ENCODE data around the gene EIF3L. TPM values are rescaled to one million over a fixed set of nuclear protein-coding genes. Genes with fewer than 3 reads are reported as not detected.

The EIF3L gene
- total and polyA plus RNA-seq, 9 of the 15 experiments (the other 6 are each of a cell fraction or from before 2014, with no cell fraction given) = 257 to 699 (median 368) TPM

- H3K27me3 ChIP-seq (ENCODE audit: control insufficient read depth in 2 of 2, insufficient read depth in 2 of 2, low read length in 2 of 2) = no peaks in the 10 kb centered on the region
- in situ Hi-C loops (cut with MboI) (no loop called here), intact Hi-C loops (cut with micrococcal nuclease) (no loop called here)
- H3K36me3 ChIP-seq (ENCODE audit: control insufficient read depth, insufficient read depth, low read length) = peaks cover 15% of the 10 kb centered on the region; the same call in 1 of the 3 replicates
- no peaks in the 10 kb centered on the region for H3K9me3 ChIP-seq (replicated peaks; ENCODE audit: control insufficient read depth, insufficient read depth, low read depth, low read length)
- ChIA-PET CTCF (ENCODE audit: low intra/inter-chr PET ratio) (no interaction called here), POLR2A (interaction anchor here (0.6 kb wide), 1 partner anchor 14 kb away, joined by 3 read pairs; no protein-coding TSS in a partner anchor)
- H2AFZ ChIP-seq (ENCODE audit: low read depth, low read length) = no peak overlapping the region
- TF ChIP-seq RFX7 (CRISPR knock-in tag; IDR thresholded peaks at IDR 0.05) (no peak), POLR2G (IDR thresholded peaks at IDR 0.05; ENCODE audit: low read depth, low read length) (0 out of 2 replicates have a peak, but pooled peaks have one; percentile 33), KDM5B (IDR thresholded peaks at IDR 0.05; ENCODE audit: insufficient replicate concordance, low read depth, low read length) (no peak), POU5F1 (IDR thresholded peaks at IDR 0.05; ENCODE audit: borderline replicate concordance, low read depth, low read length, partially characterized antibody) (no peak), MBD2 (IDR thresholded peaks at IDR 0.05; ENCODE audit: borderline replicate concordance, low read depth) (no peak), MITF (IDR thresholded peaks at IDR 0.05) (no peak), ZNF280A (IDR thresholded peaks at IDR 0.05; ENCODE audit: low read depth, partially characterized antibody) (no peak), KDM2B (CRISPR knock-in tag; IDR thresholded peaks at IDR 0.05) (no peak), ZHX1 (conservative IDR thresholded peaks at IDR 0.05; ENCODE audit: low read length) (no peak)
- H3K4me2 ChIP-seq (ENCODE audit: insufficient read depth, low read length) = no peak overlapping the region
- no peaks in the 10 kb centered on the region for H3K9me1 ChIP-seq (ENCODE audit: control insufficient read depth, insufficient read depth, low read length)
- FAIRE-seq (no peak), DNase-seq (ENCODE audit: extremely low read depth in 1 of 4, low spot score in 3 of 4) (no peak), ATAC-seq (no peak)
- WGBS (ENCODE audit: insufficient coverage, low coverage, missing lambda C conversion rate) = 78% methylated on average over 13 of the region's 25 CpGs
- peak overlapping the region in 1 of 2 experiments; percentile 9; a peak in 1 of 4 replicates for H3K9ac ChIP-seq (ENCODE audit: insufficient read depth in 1 of 2, low read depth in 2 of 2, low read length in 2 of 2)
- no TSS peak for BruUV-seq (replicated peaks)
- no peak overlapping the region for H3K27ac ChIP-seq (ENCODE audit: extremely low read depth, low read depth, low read length)
- H4K20me1 ChIP-seq (replicated peaks; ENCODE audit: control insufficient read depth, insufficient read depth, low read length) = no peaks in the 10 kb centered on the region
- no peaks in the 10 kb centered on the region for H3K4me1 ChIP-seq (replicated peaks in 1 of 2; ENCODE audit: control insufficient read depth in 2 of 2, insufficient read depth in 2 of 2, low read length in 2 of 2)
- H3K4me3 ChIP-seq = no peak overlapping the region
- H3K79me2 ChIP-seq (ENCODE audit: control insufficient read depth, insufficient read depth, low read length) = no peaks in the 10 kb centered on the region
These were observed 69.5 kb downstream of the EIF3L start for GRCh38 chr22:37918580-37919270.

Data from K562 (cell line).